CD4-positive, alpha-beta T cell treated with Interleukin-15 for 4 hours (primary cell): ENCODE measurements around the gene COG3.
A peak's percentile ranks its signal among the peaks of the same experiment; 100 is the strongest.

Experiments used
- DNase-seq: peaks from one replicate; pipeline ENCODE4 v3.0.0-alpha.2; 2020; ENCODE audit warnings: low spot score

COG3 gene

GRCh38 chr13:45503658-45504057 lies 38.9 kb downstream of the COG3 start:
- no peak for DNase-seq

GRCh38 chr13:45506811-45507210 lies 42.1 kb downstream of the COG3 start:
- no peak for DNase-seq

- DNase-seq: no peak
Measured at GRCh38 chr13:45508776-45509175, 44.0 kb downstream of the COG3 start.

- DNase-seq: no peak
Measured at GRCh38 chr13:45510672-45511071, 45.9 kb downstream of the COG3 start.

- DNase-seq: peak; percentile 70
Measured at GRCh38 chr13:45511310-45512097, 46.8 kb downstream of the COG3 start.

- no peak for DNase-seq
Measured at GRCh38 chr13:45512098-45512496, 47.4 kb downstream of the COG3 start.

GRCh38 chr13:45516757-45517156 lies 52.0 kb downstream of the COG3 start:
- DNase-seq: no peak

- no peak for DNase-seq
Measured at GRCh38 chr13:45518525-45519245, 53.9 kb downstream of the COG3 start.

GRCh38 chr13:45519493-45519892 lies 54.8 kb downstream of the COG3 start:
- no peak for DNase-seq

GRCh38 chr13:45521297-45521696 lies 56.6 kb downstream of the COG3 start:
- no peak for DNase-seq

- DNase-seq: no peak
Measured at GRCh38 chr13:45522571-45522970, 57.8 kb downstream of the COG3 start.

- DNase-seq: no peak
Measured at GRCh38 chr13:45527699-45528462, 63.1 kb downstream of the COG3 start.

- DNase-seq: no peak
Measured at GRCh38 chr13:45529758-45530157, 65.0 kb downstream of the COG3 start.

GRCh38 chr13:45534604-45535003 lies 69.9 kb downstream of the COG3 start:
- no peak for DNase-seq

GRCh38 chr13:45536224-45536623 lies 71.5 kb downstream of the COG3 start:
- no peak for DNase-seq

GRCh38 chr13:45537516-45537915 lies 72.8 kb downstream of the COG3 start:
- DNase-seq: no peak

GRCh38 chr13:45538382-45538781 lies 73.6 kb downstream of the COG3 start:
- DNase-seq: no peak

GRCh38 chr13:45540195-45540594 lies 75.5 kb downstream of the COG3 start:
- no peak for DNase-seq

- DNase-seq: no peak
Measured at GRCh38 chr13:45540864-45541263, 76.1 kb downstream of the COG3 start.

GRCh38 chr13:45541806-45542205 lies 77.1 kb downstream of the COG3 start:
- no peak for DNase-seq

GRCh38 chr13:45542391-45542790 lies 77.7 kb downstream of the COG3 start:
- no peak for DNase-seq

- DNase-seq: no peak
Measured at GRCh38 chr13:45542878-45543277, 78.1 kb downstream of the COG3 start.

- DNase-seq: no peak
Measured at GRCh38 chr13:45544520-45544919, 79.8 kb downstream of the COG3 start.
